ENCODE measurements around the gene KAT6B.
A peak's percentile ranks its signal among the peaks of the same experiment; 100 is the strongest.

DNA sequence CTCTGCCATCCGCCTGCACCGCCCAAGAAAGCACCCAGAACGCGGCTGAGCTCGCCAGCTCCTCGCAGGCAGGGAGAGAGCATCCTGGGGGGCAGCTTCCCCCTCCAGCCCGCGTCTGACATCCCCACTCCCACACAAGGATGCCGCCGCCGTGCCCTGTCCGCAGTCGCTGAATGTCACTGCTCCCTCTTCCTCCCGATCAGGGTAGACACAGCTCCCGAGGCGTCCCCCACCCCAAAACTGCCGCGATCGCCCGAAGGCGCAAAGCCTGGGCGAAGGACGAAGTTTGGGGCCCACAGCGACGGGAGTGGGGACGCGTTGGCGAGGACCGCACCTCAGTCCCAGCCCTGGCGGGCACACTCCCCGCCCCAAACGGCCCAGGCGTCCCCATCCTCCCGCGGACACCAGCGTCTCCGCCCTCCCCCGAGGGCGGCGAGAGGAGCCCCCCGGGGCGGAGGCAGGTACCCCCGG, 1.5 kb upstream of the KAT6B start:
- TF ChIP-seq, protein P1, sequence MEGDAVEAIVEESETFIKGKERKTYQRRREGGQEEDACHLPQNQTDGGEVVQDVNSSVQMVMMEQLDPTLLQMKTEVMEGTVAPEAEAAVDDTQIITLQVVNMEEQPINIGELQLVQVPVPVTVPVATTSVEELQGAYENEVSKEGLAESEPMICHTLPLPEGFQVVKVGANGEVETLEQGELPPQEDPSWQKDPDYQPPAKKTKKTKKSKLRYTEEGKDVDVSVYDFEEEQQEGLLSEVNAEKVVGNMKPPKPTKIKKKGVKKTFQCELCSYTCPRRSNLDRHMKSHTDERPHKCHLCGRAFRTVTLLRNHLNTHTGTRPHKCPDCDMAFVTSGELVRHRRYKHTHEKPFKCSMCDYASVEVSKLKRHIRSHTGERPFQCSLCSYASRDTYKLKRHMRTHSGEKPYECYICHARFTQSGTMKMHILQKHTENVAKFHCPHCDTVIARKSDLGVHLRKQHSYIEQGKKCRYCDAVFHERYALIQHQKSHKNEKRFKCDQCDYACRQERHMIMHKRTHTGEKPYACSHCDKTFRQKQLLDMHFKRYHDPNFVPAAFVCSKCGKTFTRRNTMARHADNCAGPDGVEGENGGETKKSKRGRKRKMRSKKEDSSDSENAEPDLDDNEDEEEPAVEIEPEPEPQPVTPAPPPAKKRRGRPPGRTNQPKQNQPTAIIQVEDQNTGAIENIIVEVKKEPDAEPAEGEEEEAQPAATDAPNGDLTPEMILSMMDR (tag by site-specific recombination; IDR thresholded peaks at IDR 0.05): peak; percentile 27; the same call in 1 of the 2 replicates
- TF ChIP-seq ZNF626 (tag by site-specific recombination; IDR thresholded peaks at IDR 0.05) (no peak), ZFP37 (tag by site-specific recombination; IDR thresholded peaks at IDR 0.05) (no peak), SP7 (tag by site-specific recombination; IDR thresholded peaks at IDR 0.05) (peak; percentile 6; the same call in 1 of the 2 replicates), ZBTB7A (tag by site-specific recombination; IDR thresholded peaks at IDR 0.05; ENCODE audit: low read depth) (peak; percentile 92), RBAK (tag by site-specific recombination; IDR thresholded peaks at IDR 0.05) (no peak)
- TF ChIP-seq, protein P2, sequence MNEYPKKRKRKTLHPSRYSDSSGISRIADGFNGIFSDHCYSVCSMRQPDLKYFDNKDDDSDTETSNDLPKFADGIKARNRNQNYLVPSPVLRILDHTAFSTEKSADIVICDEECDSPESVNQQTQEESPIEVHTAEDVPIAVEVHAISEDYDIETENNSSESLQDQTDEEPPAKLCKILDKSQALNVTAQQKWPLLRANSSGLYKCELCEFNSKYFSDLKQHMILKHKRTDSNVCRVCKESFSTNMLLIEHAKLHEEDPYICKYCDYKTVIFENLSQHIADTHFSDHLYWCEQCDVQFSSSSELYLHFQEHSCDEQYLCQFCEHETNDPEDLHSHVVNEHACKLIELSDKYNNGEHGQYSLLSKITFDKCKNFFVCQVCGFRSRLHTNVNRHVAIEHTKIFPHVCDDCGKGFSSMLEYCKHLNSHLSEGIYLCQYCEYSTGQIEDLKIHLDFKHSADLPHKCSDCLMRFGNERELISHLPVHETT (tag by site-specific recombination; IDR thresholded peaks at IDR 0.05): no peak
- TF ChIP-seq, protein P3, sequence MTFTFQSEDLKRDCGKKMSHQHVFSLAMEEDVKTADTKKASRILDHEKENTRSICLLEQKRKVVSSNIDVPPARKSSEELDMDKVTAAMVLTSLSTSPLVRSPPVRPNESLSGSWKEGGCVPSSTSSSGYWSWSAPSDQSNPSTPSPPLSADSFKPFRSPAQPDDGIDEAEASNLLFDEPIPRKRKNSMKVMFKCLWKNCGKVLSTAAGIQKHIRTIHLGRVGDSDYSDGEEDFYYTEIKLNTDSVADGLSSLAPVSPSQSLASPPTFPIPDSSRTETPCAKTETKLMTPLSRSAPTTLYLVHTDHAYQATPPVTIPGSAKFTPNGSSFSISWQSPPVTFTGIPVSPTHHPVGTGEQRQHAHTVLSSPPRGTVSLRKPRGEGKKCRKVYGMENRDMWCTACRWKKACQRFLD (tag by site-specific recombination; IDR thresholded peaks at IDR 0.05): no peak

Data from HEK293 (cell line).